Stimulated activated CD8-positive, alpha-beta memory T cell treated with anti-CD3 and anti-CD28 coated beads, Interleukin-15, amount 100 ng/mL, for 24 hours (primary cell): Measurements from ENCODE around the gene IGF2BP2.
A peak's percentile ranks its signal among the peaks of the same experiment; 100 is the strongest.
"Not testable (repeated sequence)": the region's sequence is repeated elsewhere in the genome, so short reads cannot be mapped to it uniquely, and the experiment has no call there.

Experiments used
- DNase-seq: peaks from one replicate; pipeline ENCODE4 v3.0.0-alpha.2; 2020; ENCODE audit warnings: low read depth

Gene IGF2BP2

GRCh38 chr3:185659942-185660921 lies 164.6 kb downstream of the IGF2BP2 start:
- DNase-seq, result peak; percentile 33

- no peak for DNase-seq
Measured at GRCh38 chr3:185658943-185659342, 165.9 kb downstream of the IGF2BP2 start.

GRCh38 chr3:185658504-185658912 lies 166.3 kb downstream of the IGF2BP2 start:
- no peak for DNase-seq

- no peak for DNase-seq
Measured at GRCh38 chr3:185657691-185658503, 166.9 kb downstream of the IGF2BP2 start.

GRCh38 chr3:185657211-185657610 lies 167.6 kb downstream of the IGF2BP2 start:
- DNase-seq, result no peak

GRCh38 chr3:185656321-185656840 lies 168.5 kb downstream of the IGF2BP2 start:
- no peak for DNase-seq

GRCh38 chr3:185655426-185656320 lies 169.2 kb downstream of the IGF2BP2 start:
- no peak for DNase-seq

- no peak for DNase-seq
Measured at GRCh38 chr3:185654758-185655145, 170.1 kb downstream of the IGF2BP2 start.

- no peak for DNase-seq
Measured at GRCh38 chr3:185653949-185654757, 170.7 kb downstream of the IGF2BP2 start.

- DNase-seq, result no peak
Measured at GRCh38 chr3:185651971-185652370, 172.9 kb downstream of the IGF2BP2 start.

- no peak for DNase-seq
Measured at GRCh38 chr3:185649414-185649813, 175.4 kb downstream of the IGF2BP2 start.

- no peak for DNase-seq
Measured at GRCh38 chr3:185648396-185648795, 176.4 kb downstream of the IGF2BP2 start.

- DNase-seq, result no peak
Measured at GRCh38 chr3:185647880-185648210, 177.0 kb downstream of the IGF2BP2 start.

GRCh38 chr3:185647134-185647879 lies 177.5 kb downstream of the IGF2BP2 start:
- DNase-seq, result no peak

- no peak for DNase-seq
Measured at GRCh38 chr3:185646382-185647133, 178.3 kb downstream of the IGF2BP2 start.

- DNase-seq, result no peak
Measured at GRCh38 chr3:185645596-185646381, 179.1 kb downstream of the IGF2BP2 start.

- DNase-seq, result not testable (repeated sequence)
Measured at GRCh38 chr3:185645191-185645590, 179.7 kb downstream of the IGF2BP2 start.

GRCh38 chr3:185640308-185640707 lies 184.5 kb downstream of the IGF2BP2 start:
- no peak for DNase-seq
